CD4-positive, alpha-beta memory T cell (primary cell): ENCODE measurements around the gene PLCXD1. TPM values are rescaled to one million over a fixed set of nuclear protein-coding genes. Genes with fewer than 3 reads are reported as not detected.

Experiments
- CTCF ChIA-PET: fragments of 350-600 bp; sonication (Branson Sonifier 250); formaldehyde crosslinking; loops from one replicate; lab custom pipeline; 2021; ENCODE audit warnings: inconsistent platforms; ENCODE audit not compliant: partially characterized antibody; lab: Charles Lee
- POLR2A ChIA-PET: fragments of 350-600 bp; sonication (Branson Sonifier 250); formaldehyde crosslinking; loops from one replicate; lab custom pipeline; 2021; ENCODE audit not compliant: partially characterized antibody; lab: Charles Lee
- DNase-seq, 5 donors: peaks; one replicate each; pipeline versions ENCODE4 v3.0.0 to v3.0.0-alpha.2; 2020 to 2022; ENCODE audit warnings: mixed read lengths in 1 of 5
- H3K27ac ChIP-seq: one replicate; pipeline ENCODE4 v1.7.0; 2013; ENCODE audit warnings: low read depth, low read length
- H3K27me3 ChIP-seq: 2 replicates; pipeline ENCODE4 v1.7.0; 2013; ENCODE audit warnings: mild to moderate bottlenecking, low read length, moderate library complexity; ENCODE audit not compliant: insufficient read depth
- H3K36me3 ChIP-seq: 2 replicates; pipeline ENCODE4 v1.7.0; 2013; ENCODE audit warnings: mild to moderate bottlenecking, low read length, moderate library complexity; ENCODE audit not compliant: insufficient read depth
- H3K4me1 ChIP-seq: 2 replicates; pipeline ENCODE4 v1.7.0; 2013; ENCODE audit warnings: mild to moderate bottlenecking, low read length, moderate library complexity; ENCODE audit not compliant: insufficient read depth
- H3K4me3 ChIP-seq, 2 donors: one replicate each; pipeline ENCODE4 v1.7.0; 2013; ENCODE audit warnings: low read length in 2 of 2, mild to moderate bottlenecking in 1 of 2
- H3K9me3 ChIP-seq, 2 donors: one replicate each; pipeline ENCODE4 v1.7.0; 2013; ENCODE audit warnings: low read length in 2 of 2, control low read depth in 1 of 2; ENCODE audit not compliant: control insufficient read depth in 1 of 2
- H3K27ac Mint-ChIP-seq, 7 donors: one replicate each; pipeline ENCODE4 v1.8.0; 2020 to 2021; ENCODE audit warnings: mixed read lengths in 7 of 7, mild to moderate bottlenecking in 6 of 7, inconsistent platforms in 3 of 7, moderate library complexity in 3 of 7
- H3K27me3 Mint-ChIP-seq, 2 donors: one replicate each; pipeline ENCODE4 v1.8.0; 2020 to 2021; ENCODE audit warnings: mixed read lengths in 2 of 2
- H3K36me3 Mint-ChIP-seq, 2 donors: one replicate each; pipeline ENCODE4 v1.8.0; 2020 to 2021; ENCODE audit warnings: mixed read lengths in 2 of 2, inconsistent platforms in 1 of 2, mild to moderate bottlenecking in 1 of 2
- H3K4me1 Mint-ChIP-seq, 4 donors: one replicate each; pipeline ENCODE4 v1.8.0; 2020 to 2021; ENCODE audit warnings: mixed read lengths in 4 of 4, mild to moderate bottlenecking in 1 of 4
- H3K4me3 Mint-ChIP-seq, 8 donors: one replicate each; pipeline ENCODE4 v1.8.0; 2020 to 2021; ENCODE audit warnings: mixed read lengths in 8 of 8, mild to moderate bottlenecking in 7 of 8, moderate library complexity in 6 of 8, inconsistent platforms in 3 of 8
- H3K9me3 Mint-ChIP-seq, 8 donors: one replicate each; pipeline ENCODE4 v1.8.0; 2020 to 2021; ENCODE audit warnings: mixed read lengths in 8 of 8, mild to moderate bottlenecking in 5 of 8, inconsistent platforms in 3 of 8, moderate library complexity in 1 of 8
- intact Hi-C: fragments of 100-400 bp; cut with micrococcal nuclease; formaldehyde crosslinking; loops from one replicate; pipeline ENCODE4 v1.15.1; 2023
- polyA plus RNA-seq, 2 donors: library from polyadenylated mRNA; unstranded; fragments of 300-500 nt; fragmentation: Illumina TruSeq; gene quantifications; one replicate each; pipeline ENCODE4 v1.2.3, GENCODE V29; 2021
- total RNA-seq, 2 experiments: library from RNA; stranded (reverse); gene quantifications; one replicate each; pipeline ENCODE4 v1.2.3, GENCODE V29; 2021

The PLCXD1 gene
- total and polyA plus RNA-seq, 4 experiments from 2014 or later: 3.1 to 28.7 (median 18.4) TPM

DNA sequence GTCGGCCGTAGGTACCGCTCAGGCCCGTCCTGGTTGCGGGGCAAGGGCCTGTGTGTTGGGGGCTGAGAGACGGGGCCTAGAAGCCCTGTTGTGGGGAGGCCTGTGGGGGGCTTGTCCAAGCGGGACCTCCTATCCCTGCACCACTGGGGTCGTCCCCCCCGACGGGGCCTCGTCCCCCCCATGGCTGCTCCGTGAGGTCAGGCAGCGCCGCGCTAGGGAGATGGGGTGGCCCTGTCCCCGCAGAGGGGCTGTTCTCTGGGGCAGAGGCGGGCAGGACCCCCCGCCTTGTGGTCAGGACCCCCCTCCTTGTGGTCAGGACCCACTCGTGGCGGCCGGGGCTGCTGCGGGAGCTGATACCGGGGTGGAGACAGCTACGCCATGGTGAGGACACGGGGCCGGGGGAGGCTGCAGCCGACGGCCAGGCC is 49.6 kb downstream of the PLCXD1 start:
- Histone ChIP-seq H3K27me3 (no peaks in the 10 kb centered on the region), H3K27ac (no peak overlapping the region), H3K9me3 (no peaks in the 10 kb centered on the region), H3K4me1 (peaks cover 12% of the 10 kb centered on the region), H3K4me3 (no peak overlapping the region), H3K36me3 (no peaks in the 10 kb centered on the region)
- Mint-ChIP-seq H3K36me3 (peaks cover 0 to 3% of the 10 kb centered on the region in 2 donors), H3K4me1 (no peaks in the 10 kb centered on the region), H3K27ac (no peak overlapping the region), H3K27me3 (no peaks in the 10 kb centered on the region), H3K4me3 (no peak overlapping the region), H3K9me3 (no peaks in the 10 kb centered on the region)
- intact Hi-C loops: no loop called here
- CTCF ChIA-PET: no interaction called here
- no peak for DNase-seq
- POLR2A ChIA-PET: no interaction called here

DNA sequence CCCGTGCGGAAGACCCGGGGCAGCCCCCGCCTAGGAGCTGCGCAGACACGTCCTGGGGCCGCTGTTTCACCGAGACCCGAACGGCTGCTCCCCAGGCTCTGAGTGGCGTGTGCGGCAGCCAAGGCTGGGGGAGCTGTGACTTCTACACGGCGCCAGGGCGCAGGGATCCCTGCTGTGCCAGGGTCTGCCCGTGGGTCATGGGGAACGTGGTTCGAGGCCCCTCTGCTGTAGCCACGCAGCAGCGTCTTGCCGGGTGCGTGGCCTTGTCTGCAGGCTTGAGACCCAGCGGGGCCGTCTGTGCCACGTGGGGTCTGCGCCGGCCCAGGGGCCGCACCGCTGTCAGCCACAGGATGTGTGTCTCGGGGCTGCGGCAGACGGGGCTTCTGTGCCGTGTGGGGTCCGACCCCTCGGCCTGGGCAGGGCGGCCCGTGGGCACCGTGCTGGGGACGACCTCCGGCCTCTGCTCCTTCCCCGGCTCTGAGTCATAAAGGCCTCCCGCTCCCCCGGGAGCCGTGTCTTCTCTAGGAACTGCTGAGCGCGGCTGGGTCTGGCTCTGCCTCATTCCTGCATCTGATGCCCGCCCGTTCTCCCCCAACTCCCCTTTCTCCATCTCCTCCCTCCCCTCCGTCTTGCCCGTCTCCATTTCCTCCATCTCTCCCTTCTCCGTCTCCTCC is 50.1 kb downstream of the PLCXD1 start:
- Mint-ChIP-seq H3K36me3 (peaks cover 2 to 6% of the 10 kb centered on the region in 2 donors), H3K27me3 (no peaks in the 10 kb centered on the region), H3K4me1 (no peaks in the 10 kb centered on the region), H3K4me3 (peak overlapping the region in 3 of 8 donors; percentile 8 to 57 (median 41)), H3K9me3 (no peaks in the 10 kb centered on the region), H3K27ac (no peak overlapping the region)
- no peaks in the 10 kb centered on the region for H3K9me3 ChIP-seq
- intact Hi-C loops: no loop called here
- H3K27ac ChIP-seq: no peak overlapping the region
- no peak for DNase-seq
- ChIA-PET POLR2A (no interaction called here), CTCF (no interaction called here)
- H3K36me3 ChIP-seq: no peaks in the 10 kb centered on the region
- H3K4me1 ChIP-seq: peaks cover 12% of the 10 kb centered on the region
- no peaks in the 10 kb centered on the region for H3K27me3 ChIP-seq
- H3K4me3 ChIP-seq: no peak overlapping the region

- Mint-ChIP-seq H3K4me1 (no peaks in the 10 kb centered on the region), H3K9me3 (no peaks in the 10 kb centered on the region), H3K36me3 (peaks cover 7 to 11% of the 10 kb centered on the region in 2 donors), H3K27me3 (no peaks in the 10 kb centered on the region), H3K27ac (no peak overlapping the region), H3K4me3 (peak overlapping the region in 2 of 8 donors; percentile 8 to 57)
- Histone ChIP-seq H3K9me3 (no peaks in the 10 kb centered on the region), H3K4me1 (peaks cover 12% of the 10 kb centered on the region), H3K4me3 (no peak overlapping the region), H3K36me3 (no peaks in the 10 kb centered on the region), H3K27ac (no peak overlapping the region), H3K27me3 (no peaks in the 10 kb centered on the region)
- CTCF ChIA-PET: no interaction called here
- no peak for DNase-seq
- POLR2A ChIA-PET: no interaction called here
- intact Hi-C loops: no loop called here
Observed at GRCh38 chrX:331825-332495, 50.8 kb downstream of the PLCXD1 start.

- Histone ChIP-seq H3K9me3 (no peaks in the 10 kb centered on the region), H3K27me3 (no peaks in the 10 kb centered on the region), H3K36me3 (no peaks in the 10 kb centered on the region), H3K4me1 (peaks cover 12% of the 10 kb centered on the region), H3K4me3 (no peak overlapping the region), H3K27ac (no peak overlapping the region)
- peaks cover 10 to 16% of the 10 kb centered on the region in 2 donors for H3K36me3 Mint-ChIP-seq
- no peaks in the 10 kb centered on the region for H3K4me1 Mint-ChIP-seq
- no peak for DNase-seq
- POLR2A ChIA-PET: no interaction called here
- H3K27ac Mint-ChIP-seq: no peak overlapping the region
- CTCF ChIA-PET: no interaction called here
- no peak overlapping the region for H3K4me3 Mint-ChIP-seq
- H3K27me3 Mint-ChIP-seq: no peaks in the 10 kb centered on the region
- intact Hi-C loops: no loop called here
- H3K9me3 Mint-ChIP-seq: peaks cover 0 to 3% (median 0%) of the 10 kb centered on the region in 8 donors
Observed at GRCh38 chrX:332496-332860, 51.3 kb downstream of the PLCXD1 start.

DNA sequence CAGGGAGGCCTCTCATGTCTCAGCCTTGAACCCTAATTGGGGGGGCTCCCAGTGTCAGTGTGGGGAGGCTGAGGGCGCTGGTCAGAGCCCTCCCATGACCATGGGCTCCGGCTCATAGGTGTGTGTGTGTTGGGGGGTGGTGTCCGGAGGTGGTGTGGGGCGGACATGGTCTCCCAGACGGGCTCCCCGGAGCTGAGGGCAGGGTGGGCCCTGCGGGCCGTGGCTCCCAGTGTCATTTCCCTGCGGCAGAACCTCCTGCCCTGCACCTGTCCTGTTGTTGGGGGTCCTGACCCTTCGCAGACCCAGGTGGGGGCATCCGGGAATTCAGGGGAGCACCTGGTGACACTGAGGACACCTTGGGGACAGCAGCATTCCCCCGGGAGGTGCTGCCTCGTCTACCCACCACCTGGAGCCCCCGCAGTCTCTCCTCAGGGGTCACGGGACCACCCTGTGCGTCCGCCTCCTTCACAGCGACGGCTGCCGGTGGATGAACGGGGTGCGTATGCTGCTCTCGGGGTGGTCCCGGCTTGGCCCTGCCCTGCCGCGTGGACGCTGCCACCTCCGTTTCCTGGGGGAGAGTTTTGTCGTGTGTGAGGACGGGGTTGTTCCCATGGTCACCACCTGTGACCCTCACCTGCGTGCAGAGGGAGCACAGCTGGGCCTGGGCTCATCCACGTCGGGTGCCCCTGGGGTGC is 51.9 kb downstream of the PLCXD1 start:
- ChIA-PET POLR2A (no interaction called here), CTCF (no interaction called here)
- Mint-ChIP-seq H3K4me1 (no peaks in the 10 kb centered on the region), H3K9me3 (peaks cover 0 to 3% (median 0%) of the 10 kb centered on the region in 8 donors), H3K27me3 (no peaks in the 10 kb centered on the region), H3K4me3 (no peak overlapping the region), H3K36me3 (peaks cover 13 to 22% of the 10 kb centered on the region in 2 donors), H3K27ac (no peak overlapping the region)
- intact Hi-C loops: no loop called here
- H3K27ac ChIP-seq: no peak overlapping the region
- no peaks in the 10 kb centered on the region for H3K36me3 ChIP-seq
- no peaks in the 10 kb centered on the region for H3K27me3 ChIP-seq
- DNase-seq: no peak
- peaks cover 12% of the 10 kb centered on the region for H3K4me1 ChIP-seq
- H3K4me3 ChIP-seq: no peak overlapping the region
- H3K9me3 ChIP-seq: no peaks in the 10 kb centered on the region

DNA sequence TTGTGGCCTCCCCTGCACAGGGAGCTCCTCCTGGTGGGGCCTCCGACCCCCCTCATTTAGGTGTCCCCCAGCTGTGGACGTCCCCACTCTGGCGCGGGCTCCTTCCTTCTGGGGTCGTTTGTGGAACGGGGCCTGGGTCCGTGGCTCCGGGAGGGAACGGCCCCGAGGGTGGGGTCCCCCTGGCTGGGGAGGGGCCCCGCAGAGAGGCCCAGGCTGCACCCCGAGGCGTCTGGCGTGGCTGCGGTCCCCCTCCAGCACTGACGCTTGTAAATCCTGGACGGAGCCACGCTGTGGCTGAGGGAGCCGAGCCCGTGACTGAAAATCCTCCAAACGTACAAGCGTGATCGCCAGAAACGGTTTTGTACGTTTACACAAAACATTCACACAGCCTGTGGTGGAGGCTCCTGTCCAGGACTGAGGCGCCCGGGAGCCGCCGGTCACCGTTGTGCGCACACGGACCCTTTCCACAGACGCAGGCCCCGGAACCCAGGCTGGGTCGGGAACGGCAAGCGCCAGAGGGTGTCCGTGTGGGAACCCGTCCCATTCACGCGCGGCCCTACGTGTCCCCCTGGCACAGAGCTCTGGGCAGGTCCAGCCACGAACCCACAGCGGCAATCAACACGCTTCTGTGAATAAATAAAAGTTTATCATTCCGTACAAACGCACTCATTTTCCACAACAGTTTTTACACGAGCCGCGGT is 52.6 kb downstream of the PLCXD1 start:
- Mint-ChIP-seq H3K27me3 (no peaks in the 10 kb centered on the region), H3K27ac (no peak overlapping the region), H3K4me1 (no peaks in the 10 kb centered on the region), H3K36me3 (peaks cover 14 to 23% of the 10 kb centered on the region in 2 donors), H3K9me3 (peaks cover 0 to 3% (median 0%) of the 10 kb centered on the region in 8 donors), H3K4me3 (no peak overlapping the region)
- Histone ChIP-seq H3K27me3 (no peaks in the 10 kb centered on the region), H3K4me1 (peaks cover 12% of the 10 kb centered on the region), H3K4me3 (no peak overlapping the region), H3K9me3 (no peaks in the 10 kb centered on the region), H3K36me3 (no peaks in the 10 kb centered on the region), H3K27ac (no peak overlapping the region)
- intact Hi-C loops: no loop called here
- ChIA-PET POLR2A (no interaction called here), CTCF (no interaction called here)
- no peak for DNase-seq

DNA sequence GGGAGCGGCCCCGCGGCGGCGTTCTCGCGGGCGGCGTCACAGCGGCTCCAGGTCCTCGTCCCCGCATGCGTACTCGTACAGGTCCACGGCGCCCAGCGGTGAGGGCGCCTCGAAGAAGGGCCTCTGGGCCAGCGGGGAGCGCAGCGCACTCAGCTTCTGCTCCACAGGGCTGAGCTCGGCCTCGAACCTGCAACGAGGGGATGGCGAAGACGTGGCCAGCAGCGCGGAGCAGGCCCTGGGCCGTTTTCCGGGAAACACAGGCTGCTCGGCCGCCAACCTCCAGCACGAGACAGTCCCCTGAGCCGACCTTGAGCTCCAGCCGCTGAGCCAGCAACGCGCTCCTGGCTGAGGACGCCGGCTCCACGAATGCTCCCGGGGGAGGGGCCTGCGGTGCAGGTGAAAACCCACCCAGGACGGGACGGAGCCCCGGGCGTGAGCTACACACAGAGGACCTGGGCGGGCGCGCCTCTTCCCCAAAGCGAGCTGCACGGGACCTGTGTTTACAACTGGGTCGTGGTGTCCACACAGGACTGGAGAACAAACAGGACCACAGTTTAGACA is 53.2 kb downstream of the PLCXD1 start:
- no peak overlapping the region for H3K4me3 Mint-ChIP-seq
- no peak overlapping the region for H3K4me3 ChIP-seq
- H3K27ac ChIP-seq: no peak overlapping the region
- H3K27me3 Mint-ChIP-seq: no peaks in the 10 kb centered on the region
- H3K27me3 ChIP-seq: no peaks in the 10 kb centered on the region
- no peaks in the 10 kb centered on the region for H3K36me3 ChIP-seq
- H3K4me1 Mint-ChIP-seq: no peaks in the 10 kb centered on the region
- peaks cover 12% of the 10 kb centered on the region for H3K4me1 ChIP-seq
- CTCF ChIA-PET: no interaction called here
- peaks cover 16 to 23% of the 10 kb centered on the region in 2 donors for H3K36me3 Mint-ChIP-seq
- H3K27ac Mint-ChIP-seq: no peak overlapping the region
- no peak for DNase-seq
- H3K9me3 ChIP-seq: no peaks in the 10 kb centered on the region
- POLR2A ChIA-PET: no interaction called here
- intact Hi-C loops: no loop called here
- peaks cover 0 to 3% (median 0%) of the 10 kb centered on the region in 8 donors for H3K9me3 Mint-ChIP-seq
